H1 (cell line): ENCODE measurements around the gene RAB4B. TPM values are rescaled to one million over a fixed set of nuclear protein-coding genes. Genes with fewer than 3 reads are reported as not detected.
"Not testable (repeated sequence)": the region's sequence is repeated elsewhere in the genome, so short reads cannot be mapped to it uniquely, and the experiment has no call there.

Experiments
- CTCF ChIA-PET: fragments of 300-600 bp; sonication (Branson Sonifier 250); formaldehyde crosslinking; loops from one replicate; lab custom pipeline; 2021; ENCODE audit not compliant: partially characterized antibody; lab: Charles Lee
- POLR2A ChIA-PET: fragments of 300-600 bp; sonication (Branson Sonifier 250); formaldehyde crosslinking; loops from one replicate; lab custom pipeline; 2021; ENCODE audit warnings: inconsistent platforms; ENCODE audit not compliant: partially characterized antibody; lab: Charles Lee
- DNase-seq, 2 experiments: peaks; one replicate each; pipeline versions ENCODE4 v3.0.0 to v3.0.0-alpha.2; 2010 to 2022; ENCODE audit warnings: low spot score in 2 of 2, low read depth in 1 of 2, mixed read lengths in 1 of 2
- FAIRE-seq: peaks from 2 replicates; lab custom pipeline; 2011; peaks lifted over from hg19 to GRCh38; lab: Jason Lieb, UNC
- H2AFZ ChIP-seq: 2 replicates; pipeline ENCODE4 v1.8.1; 2012; ENCODE audit warnings: low read length, inconsistent platforms
- H2AK5ac ChIP-seq: 2 replicates; pipeline ENCODE4 v1.6.1; 2013; ENCODE audit warnings: low read depth, low read length
- H2BK120ac ChIP-seq: replicated peaks from 2 replicates; pipeline ENCODE3; 2013; ENCODE audit warnings: low read depth, low read length, inconsistent platforms
- H2BK12ac ChIP-seq: 2 replicates; pipeline ENCODE4 v1.6.1; 2013; ENCODE audit warnings: low read depth, low read length
- H2BK15ac ChIP-seq: 2 replicates; pipeline ENCODE4 v1.6.1; 2013; ENCODE audit warnings: low read length
- H2BK20ac ChIP-seq: 2 replicates; pipeline ENCODE4 v1.6.1; 2013; ENCODE audit warnings: low read length
- H2BK5ac ChIP-seq: 2 replicates; pipeline ENCODE4 v1.6.1; 2013; ENCODE audit warnings: low read depth, low read length
- H3K14ac ChIP-seq: 2 replicates; pipeline ENCODE4 v1.6.1; 2013; ENCODE audit warnings: inconsistent platforms; ENCODE audit not compliant: insufficient read length
- H3K18ac ChIP-seq: 2 replicates; pipeline ENCODE4 v1.6.1; 2013; ENCODE audit warnings: low read length; ENCODE audit errors: extremely low read depth
- H3K23ac ChIP-seq: 2 replicates; pipeline ENCODE4 v1.6.1; 2013; ENCODE audit warnings: inconsistent platforms; ENCODE audit not compliant: insufficient read length
- H3K23me2 ChIP-seq: 2 replicates; pipeline ENCODE4 v1.6.1; 2013; ENCODE audit warnings: low read depth, low read length
- H3K27ac ChIP-seq: 2 replicates; pipeline ENCODE4 v1.6.1; 2011; ENCODE audit warnings: low read depth, low read length, inconsistent platforms
- H3K27me3 ChIP-seq, 4 experiments: replicated peaks in 1 of 4; 1 replicate in 1 of 4; 2 replicates in 3 of 4; pipeline versions ENCODE4 v1.6.1 to v1.8.1; 2011 to 2013; ENCODE audit warnings: low read length in 3 of 4, mild to moderate bottlenecking in 3 of 4, inconsistent platforms in 2 of 4, mixed read lengths in 2 of 4, moderate library complexity in 1 of 4; ENCODE audit not compliant: control insufficient read depth in 3 of 4, insufficient read depth in 3 of 4; ENCODE audit errors: extremely low read depth in 1 of 4
- H3K36me3 ChIP-seq, 4 experiments: 2 replicates each; pipeline versions ENCODE4 v1.6.1 to v1.8.1; 2011 to 2013; ENCODE audit warnings: mild to moderate bottlenecking in 4 of 4, low read length in 3 of 4, moderate library complexity in 2 of 4, control low read depth in 1 of 4, inconsistent platforms in 1 of 4; ENCODE audit not compliant: insufficient read depth in 4 of 4, control insufficient read depth in 2 of 4
- H3K4ac ChIP-seq: replicated peaks from 2 replicates; pipeline ENCODE3; 2013; ENCODE audit warnings: low read length, low read depth, mixed read lengths, inconsistent platforms; ENCODE audit not compliant: insufficient read length
- H3K4me1 ChIP-seq, 4 experiments: replicated peaks in 1 of 4; 1 replicate in 1 of 4; 2 replicates in 3 of 4; pipeline versions ENCODE4 v1.6.1 to v1.8.1; 2011 to 2013; ENCODE audit warnings: low read length in 3 of 4, inconsistent platforms in 2 of 4, mixed read lengths in 1 of 4; ENCODE audit not compliant: insufficient read depth in 4 of 4, control insufficient read depth in 3 of 4
- H3K4me2 ChIP-seq, 2 experiments: 2 replicates each; pipeline versions ENCODE4 v1.6.1 to v1.8.1; 2011 to 2013; ENCODE audit warnings: low read depth in 2 of 2, low read length in 2 of 2, control low read depth in 1 of 2, inconsistent platforms in 1 of 2, mild to moderate bottlenecking in 1 of 2; ENCODE audit not compliant: insufficient read depth in 1 of 2
- H3K4me3 ChIP-seq, 4 experiments: fragments of 200-600, 300-600 bp in 1 of 4; sonication (generic), shearing (Covaris generic), sonication (Bioruptor Twin) in 1 of 4; 2 replicates each; pipeline versions ENCODE4 v1.5.1 to v1.8.1; 2011 to 2016; ENCODE audit warnings: low read length in 4 of 4, low read depth in 3 of 4, control low read depth in 2 of 4, inconsistent platforms in 2 of 4, mild to moderate bottlenecking in 2 of 4, mixed read lengths in 1 of 4, moderate library complexity in 1 of 4; ENCODE audit not compliant: insufficient read depth in 2 of 4; ENCODE audit errors: extremely low read depth in 1 of 4
- H3K56ac ChIP-seq: replicated peaks from 2 replicates; pipeline ENCODE3; 2013; ENCODE audit warnings: low read depth, mild to moderate bottlenecking, mixed read lengths, low read length, inconsistent platforms; ENCODE audit not compliant: insufficient read length
- H3K79me1 ChIP-seq: 2 replicates; pipeline ENCODE4 v1.6.1; 2013; ENCODE audit warnings: low read depth, low read length, control low read depth
- H3K79me2 ChIP-seq, 2 experiments: 2 replicates each; pipeline versions ENCODE4 v1.6.1 to v1.8.1; 2012 to 2013; ENCODE audit warnings: low read length in 2 of 2, mild to moderate bottlenecking in 2 of 2, inconsistent platforms in 1 of 2; ENCODE audit not compliant: insufficient read depth in 2 of 2, control insufficient read depth in 1 of 2
- H3K9ac ChIP-seq, 4 experiments: replicated peaks in 1 of 4; 1 replicate in 1 of 4; 2 replicates in 3 of 4; pipeline versions ENCODE4 v1.6.1 to v1.8.1; 2011 to 2013; ENCODE audit warnings: low read depth in 3 of 4, low read length in 3 of 4, control low read depth in 2 of 4, mild to moderate bottlenecking in 2 of 4, moderate library complexity in 2 of 4, inconsistent platforms in 1 of 4; ENCODE audit errors: extremely low read depth in 1 of 4
- H3K9me3 ChIP-seq, 2 experiments: 2 replicates each; pipeline versions ENCODE4 v1.6.1 to v1.8.1; 2012 to 2013; ENCODE audit warnings: mild to moderate bottlenecking in 2 of 2, moderate library complexity in 2 of 2, control low read depth in 1 of 2, inconsistent platforms in 1 of 2, low read depth in 1 of 2, low read length in 1 of 2, mixed read lengths in 1 of 2; ENCODE audit not compliant: insufficient read depth in 2 of 2
- H4K20me1 ChIP-seq, 2 experiments: replicated peaks in 1 of 2; 2 replicates each; pipeline versions ENCODE3 to v1.8.1; 2011 to 2013; ENCODE audit warnings: inconsistent platforms in 2 of 2, low read length in 2 of 2, mild to moderate bottlenecking in 1 of 2; ENCODE audit not compliant: insufficient read depth in 2 of 2, control insufficient read depth in 1 of 2
- H4K5ac ChIP-seq: 2 replicates; pipeline ENCODE4 v1.6.1; 2013; ENCODE audit warnings: low read length, low read depth, mixed read lengths, inconsistent platforms; ENCODE audit not compliant: insufficient read length
- H4K8ac ChIP-seq: 2 replicates; pipeline ENCODE4 v1.8.0; 2013; ENCODE audit warnings: mild to moderate bottlenecking, moderate library complexity, low read length, inconsistent platforms; ENCODE audit not compliant: insufficient read depth; ENCODE audit errors: extremely low read depth
- H4K91ac ChIP-seq: replicated peaks from 2 replicates; pipeline ENCODE3; 2013; ENCODE audit warnings: low read length, mixed read lengths, inconsistent platforms; ENCODE audit not compliant: insufficient read length
- CBX8 ChIP-seq: fragments of 300-800, 300-1000 bp; sonication (generic); IDR thresholded peaks from 2 replicates; pipeline ENCODE4 v1.7.1; 2016; ENCODE audit warnings: low read depth, low read length, borderline replicate concordance
- CTCF ChIP-seq, 3 experiments: IDR thresholded peaks; 1 replicate in 2 of 3; 2 replicates in 1 of 3; pipeline versions ENCODE4 v1.5.1 to v1.6.1; 2011; ENCODE audit warnings: low read length in 3 of 3, mild to moderate bottlenecking in 3 of 3, inconsistent platforms in 2 of 3, low read depth in 1 of 3, moderate library complexity in 1 of 3; ENCODE audit not compliant: insufficient read depth in 1 of 3; ENCODE audit errors: control extremely low read depth in 1 of 3
- KDM5A ChIP-seq: fragments of 200-600 bp; IDR thresholded peaks from 2 replicates; pipeline ENCODE4 v1.7.1; 2012; ENCODE audit warnings: mild to moderate bottlenecking, low read length, inconsistent platforms, mixed read lengths
- WGBS, 2 experiments: shearing (Covaris generic) in 1 of 2; methylation state at CpG; one replicate each; pipeline versions ENCODE4 v1.1.6 to v1.1.7; 2013 to 2015; ENCODE audit warnings: low lambda C conversion rate in 2 of 2, mixed read lengths in 2 of 2, inconsistent platforms in 1 of 2, low coverage in 1 of 2, missing lambda C conversion rate in 1 of 2; ENCODE audit not compliant: insufficient replicate concordance in 2 of 2, insufficient coverage in 1 of 2, insufficient read length in 1 of 2; ENCODE audit errors: extremely low coverage in 1 of 2, missing lambda C conversion rate in 1 of 2; 5-methylcytosine and 5-hydroxymethylcytosine counted together
- polyA plus RNA-seq, 7 experiments: library from polyadenylated mRNA; depleted of rRNA in 3 of 7; stranded (reverse) in 5 of 7; unstranded in 2 of 7; fragments of >200 nt in 5 of 7; fragments of 200-250 nt in 2 of 7; gene quantifications; 1 replicate in 5 of 7; 2 replicates in 1 of 7; 4 replicates in 1 of 7; pipeline versions ENCODE4 v1.2.1 to v1.2.3, GENCODE V29; 2011 to 2013; ENCODE audit warnings: missing spikeins in 2 of 7, mixed read lengths in 2 of 7
- total RNA-seq: library from RNA; stranded (reverse); fragmentation: NEBNext Ultra II Directional; extraction: Animal tissue kit (Norgen Biotek cat#: 25700); gene quantifications from 2 replicates; pipeline ENCODE4 v1.2.1, GENCODE V29; 2021

Gene RAB4B
- total and polyA plus RNA-seq, 2 of the 8 experiments (the other 6 are each of a cell fraction or from before 2014, with no cell fraction given) = 15.9 to 28.6 TPM

GRCh38 chr19:40783711-40784110, 5.7 kb downstream of the RAB4B start (continued):
- TF ChIP-seq CTCF (IDR thresholded peaks at IDR 0.05; ENCODE audit: control extremely low read depth in 1 of 3, insufficient read depth in 1 of 3, low read depth in 1 of 3, low read length in 3 of 3) = no peak
- no peak for TF ChIP-seq KDM5A
- no peak for TF ChIP-seq CBX8

GRCh38 chr19:40784146-40784545, 6.1 kb downstream of the RAB4B start:
- POLR2A ChIA-PET = interaction anchor here (0.7 to 3.0 kb wide), 2 partner anchors 12 to 14 kb away, joined by 6 to 8 read pairs; partner anchors contain the start of gene EGLN2
- H3K23ac ChIP-seq, H3K79me1 ChIP-seq, H4K20me1 ChIP-seq, H4K91ac ChIP-seq, H3K27me3 ChIP-seq, FAIRE-seq, H3K9ac ChIP-seq, H3K36me3 ChIP-seq, DNase-seq, H3K56ac ChIP-seq, H3K4me1 ChIP-seq, H3K23me2 ChIP-seq, H3K9me3 ChIP-seq, H3K18ac ChIP-seq, H3K4me3 ChIP-seq, H3K79me2 ChIP-seq, H3K27ac ChIP-seq, H4K5ac ChIP-seq, H2AFZ ChIP-seq, H3K4ac ChIP-seq, H3K4me2 ChIP-seq, H4K8ac ChIP-seq, H2BK20ac ChIP-seq, H2BK5ac ChIP-seq, H2BK12ac ChIP-seq, H3K14ac ChIP-seq, H2BK120ac ChIP-seq, H2BK15ac ChIP-seq, H2AK5ac ChIP-seq: not testable (repeated sequence)
- CTCF ChIA-PET = interaction anchor here (0.8 to 1.9 kb wide), 2 partner anchors 14 to 30 kb away, joined by 3 to 6 read pairs; partner anchors contain the start of gene EGLN2
- 93% methylated on average over 2 of the region's 2 CpGs; no CpG with 5 or more reads in 1 of the 2 experiments for WGBS, 2 experiments
